HEK293 (cell line): ENCODE results near the gene PKDREJ.

Experiments used
- EGR2 ChIP-seq: fragments of 450-650 bp; formaldehyde crosslinking; IDR thresholded peaks from 2 replicates; pipeline ENCODE4 v1.5.1; 2016; ENCODE audit warnings: low read depth, missing biosample characterization, missing genetic modification characterization
- GLI4 ChIP-seq: fragments of 450-650 bp; formaldehyde crosslinking; IDR thresholded peaks from 2 replicates; pipeline ENCODE4 v1.5.1; 2016; ENCODE audit warnings: missing biosample characterization, missing genetic modification characterization
- HOXD13 ChIP-seq: sonication (generic); formaldehyde crosslinking; IDR thresholded peaks from 2 replicates; pipeline ENCODE4 v1.8.0; 2022; ENCODE audit warnings: missing genetic modification reagents, borderline replicate concordance
- KLF1 ChIP-seq: fragments of 450-650 bp; formaldehyde crosslinking; IDR thresholded peaks from 2 replicates; pipeline ENCODE4 v1.5.1; 2016; ENCODE audit warnings: missing biosample characterization, missing genetic modification characterization
- SCRT1 ChIP-seq: fragments of 450-650 bp; formaldehyde crosslinking; IDR thresholded peaks from 2 replicates; pipeline ENCODE4 v1.5.1; 2016; ENCODE audit warnings: missing biosample characterization, missing genetic modification characterization, borderline replicate concordance
- YY2 ChIP-seq: fragments of 450-650 bp; formaldehyde crosslinking; IDR thresholded peaks from 2 replicates; pipeline ENCODE4 v1.5.1; 2016; ENCODE audit warnings: missing biosample characterization, missing genetic modification characterization
- ZBTB48 ChIP-seq: fragments of 450-650 bp; formaldehyde crosslinking; IDR thresholded peaks from 2 replicates; pipeline ENCODE4 v1.5.1; 2016; ENCODE audit warnings: missing biosample characterization, missing genetic modification characterization
- ZBTB7A ChIP-seq: fragments of 450-650 bp; formaldehyde crosslinking; IDR thresholded peaks from 2 replicates; pipeline ENCODE4 v1.5.1; 2016; ENCODE audit warnings: low read depth, missing biosample characterization, missing genetic modification characterization
- ZFP3 ChIP-seq: fragments of 450-650 bp; formaldehyde crosslinking; IDR thresholded peaks from 2 replicates; pipeline ENCODE4 v1.5.1; 2016; ENCODE audit warnings: low read depth, missing biosample characterization, missing genetic modification characterization
- ZNF112 ChIP-seq: fragments of 450-650 bp; formaldehyde crosslinking; IDR thresholded peaks from 2 replicates; pipeline ENCODE4 v1.5.0; 2017; ENCODE audit warnings: missing biosample characterization, missing genetic modification characterization
- ZNF114 ChIP-seq: fragments of 450-650 bp; formaldehyde crosslinking; IDR thresholded peaks from 2 replicates; pipeline ENCODE4 v1.5.0; 2017; ENCODE audit warnings: missing biosample characterization, missing genetic modification characterization
- ZNF121 ChIP-seq: fragments of 450-650 bp; formaldehyde crosslinking; IDR thresholded peaks from 2 replicates; pipeline ENCODE4 v1.5.1; 2016; ENCODE audit warnings: missing biosample characterization, missing genetic modification characterization
- ZNF16 ChIP-seq: fragments of 450-650 bp; formaldehyde crosslinking; IDR thresholded peaks from 2 replicates; pipeline ENCODE4 v1.5.1; 2016; ENCODE audit warnings: low read depth, missing biosample characterization, missing genetic modification characterization
- ZNF354C ChIP-seq: fragments of 450-650 bp; formaldehyde crosslinking; IDR thresholded peaks from 2 replicates; pipeline ENCODE4 v1.5.1; 2016; ENCODE audit warnings: missing biosample characterization, missing genetic modification characterization, low read depth, borderline replicate concordance
- ZNF514 ChIP-seq: fragments of 450-650 bp; formaldehyde crosslinking; IDR thresholded peaks from 2 replicates; pipeline ENCODE4 v1.5.1; 2016; ENCODE audit warnings: missing biosample characterization, missing genetic modification characterization
- ZNF529 ChIP-seq: fragments of 450-650 bp; formaldehyde crosslinking; IDR thresholded peaks from 2 replicates; pipeline ENCODE4 v1.5.1; 2017; ENCODE audit warnings: missing genetic modification characterization, missing biosample characterization; ENCODE audit not compliant: insufficient replicate concordance
- ZNF596 ChIP-seq: fragments of 450-650 bp; IDR thresholded peaks from 2 replicates; pipeline ENCODE4 v1.5.0; 2018; ENCODE audit warnings: missing biosample characterization, mild to moderate bottlenecking, missing genetic modification characterization, moderate library complexity
- ZNF610 ChIP-seq: fragments of 450-650 bp; formaldehyde crosslinking; IDR thresholded peaks from 2 replicates; pipeline ENCODE4 v1.5.1; 2016; ENCODE audit warnings: missing biosample characterization, missing genetic modification characterization, borderline replicate concordance
- ZNF658 ChIP-seq: fragments of 450-650 bp; formaldehyde crosslinking; IDR thresholded peaks from 2 replicates; pipeline ENCODE4; 2016; ENCODE audit warnings: missing biosample characterization, missing genetic modification characterization
- ZNF707 ChIP-seq: fragments of 450-650 bp; formaldehyde crosslinking; IDR thresholded peaks from 2 replicates; pipeline ENCODE4 v1.5.1; 2016; ENCODE audit warnings: missing biosample characterization, missing genetic modification characterization
- ZNF747 ChIP-seq: fragments of 450-650 bp; formaldehyde crosslinking; IDR thresholded peaks from 2 replicates; pipeline ENCODE4 v1.5.1; 2016; ENCODE audit warnings: missing biosample characterization, missing genetic modification characterization
- ZNF830 ChIP-seq: fragments of 450-650 bp; IDR thresholded peaks from 2 replicates; pipeline ENCODE4 v1.5.0; 2018; ENCODE audit warnings: missing biosample characterization, missing genetic modification characterization, low read depth, mild to moderate bottlenecking, moderate library complexity
- TF ChIP-seq, protein P1 (sequence below): fragments of 450-650 bp; formaldehyde crosslinking; IDR thresholded peaks from 2 replicates; pipeline ENCODE4 v1.5.1; 2016; ENCODE audit warnings: missing biosample characterization, missing genetic modification characterization, borderline replicate concordance
- TF ChIP-seq, protein P2 (sequence below): fragments of 450-650 bp; formaldehyde crosslinking; IDR thresholded peaks from 2 replicates; pipeline ENCODE4 v1.5.1; 2016; ENCODE audit warnings: missing biosample characterization, missing genetic modification characterization
- TF ChIP-seq, protein P3 (sequence below): fragments of 450-650 bp; formaldehyde crosslinking; IDR thresholded peaks from 2 replicates; pipeline ENCODE4; 2016; ENCODE audit warnings: missing biosample characterization, missing genetic modification characterization
- TF ChIP-seq, protein P4 (sequence below): fragments of 450-650 bp; formaldehyde crosslinking; IDR thresholded peaks from 2 replicates; pipeline ENCODE4 v1.5.1; 2016; ENCODE audit warnings: missing biosample characterization, missing genetic modification characterization
- TF ChIP-seq, protein P5 (sequence below): fragments of 450-650 bp; formaldehyde crosslinking; IDR thresholded peaks from 2 replicates; pipeline ENCODE4 v1.5.1; 2016; ENCODE audit warnings: missing biosample characterization, missing genetic modification characterization

Gene PKDREJ

DNA sequence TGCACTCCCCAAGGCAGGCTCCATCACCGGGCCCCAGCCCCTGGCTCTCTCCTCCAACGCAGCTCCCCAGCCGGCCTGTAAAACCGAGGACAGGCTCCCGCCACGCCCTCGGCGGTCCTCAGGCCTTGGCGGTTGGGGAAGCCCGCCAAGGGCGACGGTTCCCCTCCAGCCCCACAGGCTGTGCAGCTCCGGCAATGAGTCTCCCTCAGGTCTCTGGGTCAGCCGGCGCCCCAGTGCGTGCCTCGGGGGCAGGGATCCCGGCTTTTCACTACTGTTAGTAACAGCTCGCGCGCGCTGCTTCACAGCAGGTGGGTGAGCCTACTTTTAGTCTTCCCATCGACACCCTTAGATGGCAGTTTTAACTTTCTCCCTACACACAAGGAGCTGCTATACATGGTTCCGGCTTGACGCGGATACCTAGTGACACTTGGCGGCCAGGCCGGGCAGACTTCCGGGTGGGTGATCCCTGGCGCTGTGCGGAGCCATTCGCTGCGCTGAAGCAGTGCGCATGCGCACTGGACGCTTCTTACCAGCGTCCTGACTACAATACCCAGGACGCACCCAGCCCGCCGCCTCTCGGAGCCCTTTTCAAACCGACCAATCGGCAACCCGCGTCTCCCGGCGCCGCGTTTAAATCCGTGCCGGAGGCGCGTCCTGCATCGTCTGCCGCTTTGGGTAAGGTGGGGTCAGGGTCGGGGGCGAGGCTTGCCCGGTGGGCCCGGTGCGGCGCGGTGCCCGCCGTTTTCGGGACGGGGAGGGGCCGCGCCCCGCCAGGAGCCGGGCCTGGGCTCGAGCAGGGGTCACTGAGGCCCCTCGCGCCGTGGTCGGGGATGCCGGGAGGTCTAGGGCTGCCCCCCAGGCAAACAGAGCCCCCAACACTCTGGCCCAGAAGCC is 33.4 kb upstream of the PKDREJ start, which contains the start of gene GTSE1 (continued):
- TF ChIP-seq, protein P1, sequence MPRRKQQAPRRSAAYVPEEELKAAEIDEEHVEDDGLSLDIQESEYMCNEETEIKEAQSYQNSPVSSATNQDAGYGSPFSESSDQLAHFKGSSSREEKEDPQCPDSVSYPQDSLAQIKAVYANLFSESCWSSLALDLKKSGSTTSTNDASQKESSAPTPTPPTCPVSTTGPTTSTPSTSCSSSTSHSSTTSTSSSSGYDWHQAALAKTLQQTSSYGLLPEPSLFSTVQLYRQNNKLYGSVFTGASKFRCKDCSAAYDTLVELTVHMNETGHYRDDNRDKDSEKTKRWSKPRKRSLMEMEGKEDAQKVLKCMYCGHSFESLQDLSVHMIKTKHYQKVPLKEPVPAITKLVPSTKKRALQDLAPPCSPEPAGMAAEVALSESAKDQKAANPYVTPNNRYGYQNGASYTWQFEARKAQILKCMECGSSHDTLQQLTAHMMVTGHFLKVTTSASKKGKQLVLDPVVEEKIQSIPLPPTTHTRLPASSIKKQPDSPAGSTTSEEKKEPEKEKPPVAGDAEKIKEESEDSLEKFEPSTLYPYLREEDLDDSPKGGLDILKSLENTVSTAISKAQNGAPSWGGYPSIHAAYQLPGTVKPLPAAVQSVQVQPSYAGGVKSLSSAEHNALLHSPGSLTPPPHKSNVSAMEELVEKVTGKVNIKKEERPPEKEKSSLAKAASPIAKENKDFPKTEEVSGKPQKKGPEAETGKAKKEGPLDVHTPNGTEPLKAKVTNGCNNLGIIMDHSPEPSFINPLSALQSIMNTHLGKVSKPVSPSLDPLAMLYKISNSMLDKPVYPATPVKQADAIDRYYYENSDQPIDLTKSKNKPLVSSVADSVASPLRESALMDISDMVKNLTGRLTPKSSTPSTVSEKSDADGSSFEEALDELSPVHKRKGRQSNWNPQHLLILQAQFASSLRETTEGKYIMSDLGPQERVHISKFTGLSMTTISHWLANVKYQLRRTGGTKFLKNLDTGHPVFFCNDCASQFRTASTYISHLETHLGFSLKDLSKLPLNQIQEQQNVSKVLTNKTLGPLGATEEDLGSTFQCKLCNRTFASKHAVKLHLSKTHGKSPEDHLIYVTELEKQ (tag by site-specific recombination): no peak
- TF ChIP-seq YY2 (tag by site-specific recombination) (peak; percentile 65; the same call in 1 of the 2 replicates), EGR2 (tag by site-specific recombination) (0 out of 2 replicates have a peak, but pooled peaks have one; percentile 3), ZNF112 (tag by site-specific recombination) (no peak), ZNF707 (tag by site-specific recombination) (no peak), ZNF596 (tag by site-specific recombination) (no peak), ZNF529 (tag by site-specific recombination) (no peak), ZBTB7A (tag by site-specific recombination) (no peak), ZNF747 (tag by site-specific recombination) (no peak), ZNF16 (tag by site-specific recombination) (no peak), ZNF658 (tag by site-specific recombination) (no peak), SCRT1 (tag by site-specific recombination) (no peak), ZNF610 (tag by site-specific recombination) (no peak), GLI4 (tag by site-specific recombination) (no peak), ZNF121 (tag by site-specific recombination) (no peak), ZFP3 (tag by site-specific recombination) (no peak), HOXD13 (no peak), ZNF354C (tag by site-specific recombination) (no peak), ZNF114 (tag by site-specific recombination) (no peak), ZNF830 (tag by site-specific recombination) (no peak), ZNF514 (tag by site-specific recombination) (no peak), KLF1 (tag by site-specific recombination) (no peak), ZBTB48 (peak; percentile 92)
- TF ChIP-seq, protein P2, sequence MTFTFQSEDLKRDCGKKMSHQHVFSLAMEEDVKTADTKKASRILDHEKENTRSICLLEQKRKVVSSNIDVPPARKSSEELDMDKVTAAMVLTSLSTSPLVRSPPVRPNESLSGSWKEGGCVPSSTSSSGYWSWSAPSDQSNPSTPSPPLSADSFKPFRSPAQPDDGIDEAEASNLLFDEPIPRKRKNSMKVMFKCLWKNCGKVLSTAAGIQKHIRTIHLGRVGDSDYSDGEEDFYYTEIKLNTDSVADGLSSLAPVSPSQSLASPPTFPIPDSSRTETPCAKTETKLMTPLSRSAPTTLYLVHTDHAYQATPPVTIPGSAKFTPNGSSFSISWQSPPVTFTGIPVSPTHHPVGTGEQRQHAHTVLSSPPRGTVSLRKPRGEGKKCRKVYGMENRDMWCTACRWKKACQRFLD: peak; percentile 88
- TF ChIP-seq, protein P3, sequence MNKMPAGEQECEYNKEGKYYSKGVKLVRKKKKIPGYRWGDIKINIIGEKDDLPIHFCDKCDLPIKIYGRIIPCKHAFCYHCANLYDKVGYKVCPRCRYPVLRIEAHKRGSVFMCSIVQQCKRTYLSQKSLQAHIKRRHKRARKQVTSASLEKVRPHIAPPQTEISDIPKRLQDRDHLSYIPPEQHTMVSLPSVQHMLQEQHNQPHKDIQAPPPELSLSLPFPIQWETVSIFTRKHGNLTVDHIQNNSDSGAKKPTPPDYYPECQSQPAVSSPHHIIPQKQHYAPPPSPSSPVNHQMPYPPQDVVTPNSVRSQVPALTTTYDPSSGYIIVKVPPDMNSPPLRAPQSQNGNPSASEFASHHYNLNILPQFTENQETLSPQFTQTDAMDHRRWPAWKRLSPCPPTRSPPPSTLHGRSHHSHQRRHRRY (tag by site-specific recombination): no peak
- TF ChIP-seq, protein P4, sequence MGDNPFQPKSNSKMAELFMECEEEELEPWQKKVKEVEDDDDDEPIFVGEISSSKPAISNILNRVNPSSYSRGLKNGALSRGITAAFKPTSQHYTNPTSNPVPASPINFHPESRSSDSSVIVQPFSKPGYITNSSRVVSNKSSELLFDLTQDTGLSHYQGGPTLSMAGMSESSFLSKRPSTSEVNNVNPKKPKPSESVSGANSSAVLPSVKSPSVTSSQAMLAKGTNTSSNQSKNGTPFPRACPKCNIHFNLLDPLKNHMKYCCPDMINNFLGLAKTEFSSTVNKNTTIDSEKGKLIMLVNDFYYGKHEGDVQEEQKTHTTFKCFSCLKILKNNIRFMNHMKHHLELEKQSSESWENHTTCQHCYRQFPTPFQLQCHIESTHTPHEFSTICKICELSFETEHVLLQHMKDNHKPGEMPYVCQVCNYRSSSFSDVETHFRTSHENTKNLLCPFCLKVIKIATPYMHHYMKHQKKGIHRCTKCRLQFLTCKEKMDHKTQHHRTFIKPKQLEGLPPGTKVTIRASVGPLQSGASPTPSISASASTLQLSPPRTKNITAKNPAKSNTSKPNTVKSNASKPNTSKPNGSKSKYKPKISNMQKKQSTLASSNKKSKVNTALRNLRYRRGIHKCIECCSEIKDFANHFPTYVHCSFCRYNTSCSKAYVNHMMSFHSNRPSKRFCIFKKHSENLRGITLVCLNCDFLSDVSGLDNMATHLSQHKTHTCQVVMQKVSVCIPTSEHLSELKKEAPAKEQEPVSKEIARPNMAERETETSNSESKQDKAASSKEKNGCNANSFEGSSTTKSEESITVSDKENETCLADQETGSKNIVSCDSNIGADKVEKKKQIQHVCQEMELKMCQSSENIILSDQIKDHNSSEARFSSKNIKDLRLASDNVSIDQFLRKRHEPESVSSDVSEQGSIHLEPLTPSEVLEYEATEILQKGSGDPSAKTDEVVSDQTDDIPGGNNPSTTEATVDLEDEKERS (tag by site-specific recombination): no peak
- TF ChIP-seq, protein P5, sequence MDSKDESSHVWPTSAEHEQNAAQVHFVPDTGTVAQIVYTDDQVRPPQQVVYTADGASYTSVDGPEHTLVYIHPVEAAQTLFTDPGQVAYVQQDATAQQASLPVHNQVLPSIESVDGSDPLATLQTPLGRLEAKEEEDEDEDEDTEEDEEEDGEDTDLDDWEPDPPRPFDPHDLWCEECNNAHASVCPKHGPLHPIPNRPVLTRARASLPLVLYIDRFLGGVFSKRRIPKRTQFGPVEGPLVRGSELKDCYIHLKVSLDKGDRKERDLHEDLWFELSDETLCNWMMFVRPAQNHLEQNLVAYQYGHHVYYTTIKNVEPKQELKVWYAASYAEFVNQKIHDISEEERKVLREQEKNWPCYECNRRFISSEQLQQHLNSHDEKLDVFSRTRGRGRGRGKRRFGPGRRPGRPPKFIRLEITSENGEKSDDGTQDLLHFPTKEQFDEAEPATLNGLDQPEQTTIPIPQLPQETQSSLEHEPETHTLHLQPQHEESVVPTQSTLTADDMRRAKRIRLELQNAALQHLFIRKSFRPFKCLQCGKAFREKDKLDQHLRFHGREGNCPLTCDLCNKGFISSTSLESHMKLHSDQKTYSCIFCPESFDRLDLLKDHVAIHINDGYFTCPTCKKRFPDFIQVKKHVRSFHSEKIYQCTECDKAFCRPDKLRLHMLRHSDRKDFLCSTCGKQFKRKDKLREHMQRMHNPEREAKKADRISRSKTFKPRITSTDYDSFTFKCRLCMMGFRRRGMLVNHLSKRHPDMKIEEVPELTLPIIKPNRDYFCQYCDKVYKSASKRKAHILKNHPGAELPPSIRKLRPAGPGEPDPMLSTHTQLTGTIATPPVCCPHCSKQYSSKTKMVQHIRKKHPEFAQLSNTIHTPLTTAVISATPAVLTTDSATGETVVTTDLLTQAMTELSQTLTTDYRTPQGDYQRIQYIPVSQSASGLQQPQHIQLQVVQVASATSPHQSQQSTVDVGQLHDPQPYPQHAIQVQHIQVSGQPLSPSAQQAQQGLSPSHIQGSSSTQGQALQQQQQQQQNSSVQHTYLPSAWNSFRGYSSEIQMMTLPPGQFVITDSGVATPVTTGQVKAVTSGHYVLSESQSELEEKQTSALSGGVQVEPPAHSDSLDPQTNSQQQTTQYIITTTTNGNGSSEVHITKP (tag by site-specific recombination): peak; percentile 77
